Gastrocnemius medialis (tissue), 4 donors: ENCODE measurements around the gene GDE1. TPM values are rescaled to one million over a fixed set of nuclear protein-coding genes. Genes with fewer than 3 reads are reported as not detected.

Source experiments
- ATAC-seq, 2 donors: fragments of 150-250 bp; one replicate each; pipeline ENCODE4 v1.9.1; 2016
- DNase-seq, 2 donors: peaks; one replicate each; pipeline ENCODE4 v3.0.0-alpha.2; 2019
- H3K27ac ChIP-seq, 4 donors: fragments of 200-600 bp; sonication (generic); 1 replicate in 1 of 4; 2 replicates in 3 of 4; pipeline ENCODE4 v1.5.1; 2016 to 2018; ENCODE audit warnings: mild to moderate bottlenecking in 2 of 4, moderate library complexity in 1 of 4
- H3K27me3 ChIP-seq, 3 donors: fragments of 200-600 bp; sonication (generic) in 2 of 3; 1 replicate in 1 of 3; 2 replicates in 2 of 3; pipeline versions ENCODE4 v1.5.1 to v1.6.0; 2016 to 2019; ENCODE audit warnings: mild to moderate bottlenecking in 1 of 3, moderate library complexity in 1 of 3
- H3K36me3 ChIP-seq, 2 donors: fragments of 200-600 bp; sonication (generic) in 1 of 2; one replicate each; pipeline ENCODE4 v1.5.1; 2017 to 2018
- H3K4me1 ChIP-seq, 2 donors: fragments of 200-600 bp; sonication (generic) in 1 of 2; one replicate each; pipeline ENCODE4 v1.5.1; 2016 to 2017; ENCODE audit warnings: mild to moderate bottlenecking in 2 of 2
- H3K4me3 ChIP-seq, 4 donors: fragments of 200-600 bp; sonication (generic) in 3 of 4; 1 replicate in 1 of 4; 2 replicates in 3 of 4; pipeline ENCODE4 v1.5.1; 2016 to 2019; ENCODE audit warnings: mild to moderate bottlenecking in 2 of 4
- H3K9me3 ChIP-seq, 3 donors: fragments of 200-600 bp; sonication (generic) in 2 of 3; 1 replicate in 1 of 3; 2 replicates in 2 of 3; pipeline ENCODE4 v1.5.1; 2016 to 2019
- POLR2A ChIP-seq, 2 donors: fragments of 450-650 bp; IDR thresholded peaks; one replicate each; pipeline ENCODE4 v1.6.1; 2017; ENCODE audit warnings: antibody characterized with exemption in 2 of 2, mild to moderate bottlenecking in 2 of 2, moderate library complexity in 2 of 2
- in situ Hi-C, 4 donors: fragments of 200-750 bp; cut with MboI; loops; one replicate each; pipeline versions ENCODE4 v1.15.0 to v1.8.0; 2017; ENCODE audit warnings: low sequenced_read_pairs in 4 of 4
- intact Hi-C: fragments of 100-400 bp; cut with DNase I; formaldehyde crosslinking; loops from one replicate; pipeline ENCODE4 v1.15.1; 2023; ENCODE audit warnings: low total_unique reads
- total RNA-seq, 4 donors: library from RNA; depleted of rRNA; stranded (reverse); fragments of >200 nt; gene quantifications; one replicate each; pipeline versions ENCODE4 v1.1.0 to v1.2.3, GENCODE V29; 2016
- TF ChIP-seq, protein P1 (sequence below), 5 experiments: fragments of 450-650 bp in 3 of 5; fragments of 200-600 bp in 2 of 5; sonication (generic) in 2 of 5; IDR thresholded peaks in 4 of 5; conservative IDR thresholded peaks in 1 of 5; 1 replicate in 4 of 5; 2 replicates in 1 of 5; pipeline ENCODE4 v1.5.1; 2016 to 2019; ENCODE audit warnings: antibody characterized with exemption in 5 of 5, mild to moderate bottlenecking in 3 of 5, moderate library complexity in 3 of 5

Gene GDE1
- total RNA-seq, 4 donors from 2014 or later, result 48.8 to 64.1 (median 53.7) TPM

DNA sequence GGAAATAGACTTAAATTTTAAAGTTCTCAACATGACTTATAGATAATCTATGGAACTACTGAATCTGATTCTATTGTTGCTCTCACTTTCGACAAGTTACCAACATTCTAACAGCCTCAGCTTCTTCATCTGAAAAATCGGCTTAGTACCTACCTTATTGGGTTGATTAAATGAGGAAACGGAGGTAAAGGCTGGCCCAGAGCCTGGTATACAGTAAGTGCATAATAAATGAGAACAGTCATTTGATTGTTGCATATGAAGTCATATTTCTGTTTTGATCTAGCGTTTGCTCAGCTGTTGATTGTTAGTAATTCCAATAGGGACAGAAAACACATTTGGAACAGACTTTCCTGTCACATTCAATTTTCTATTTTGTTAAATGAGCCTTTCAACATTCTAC is 38.2 kb upstream of the GDE1 start:
- no peaks in the 10 kb centered on the region for H3K27me3 ChIP-seq
- no peaks in the 10 kb centered on the region for H3K9me3 ChIP-seq
- in situ Hi-C loops (no loop called here), intact Hi-C loops (no loop called here)
- H3K4me1 ChIP-seq, result peaks cover 8% of the 10 kb centered on the region in 2 donors
- peaks cover 0 to 5% of the 10 kb centered on the region in 2 donors for H3K36me3 ChIP-seq
- H3K4me3 ChIP-seq, result no peak overlapping the region
- TF ChIP-seq, protein P1, sequence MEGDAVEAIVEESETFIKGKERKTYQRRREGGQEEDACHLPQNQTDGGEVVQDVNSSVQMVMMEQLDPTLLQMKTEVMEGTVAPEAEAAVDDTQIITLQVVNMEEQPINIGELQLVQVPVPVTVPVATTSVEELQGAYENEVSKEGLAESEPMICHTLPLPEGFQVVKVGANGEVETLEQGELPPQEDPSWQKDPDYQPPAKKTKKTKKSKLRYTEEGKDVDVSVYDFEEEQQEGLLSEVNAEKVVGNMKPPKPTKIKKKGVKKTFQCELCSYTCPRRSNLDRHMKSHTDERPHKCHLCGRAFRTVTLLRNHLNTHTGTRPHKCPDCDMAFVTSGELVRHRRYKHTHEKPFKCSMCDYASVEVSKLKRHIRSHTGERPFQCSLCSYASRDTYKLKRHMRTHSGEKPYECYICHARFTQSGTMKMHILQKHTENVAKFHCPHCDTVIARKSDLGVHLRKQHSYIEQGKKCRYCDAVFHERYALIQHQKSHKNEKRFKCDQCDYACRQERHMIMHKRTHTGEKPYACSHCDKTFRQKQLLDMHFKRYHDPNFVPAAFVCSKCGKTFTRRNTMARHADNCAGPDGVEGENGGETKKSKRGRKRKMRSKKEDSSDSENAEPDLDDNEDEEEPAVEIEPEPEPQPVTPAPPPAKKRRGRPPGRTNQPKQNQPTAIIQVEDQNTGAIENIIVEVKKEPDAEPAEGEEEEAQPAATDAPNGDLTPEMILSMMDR (IDR thresholded peaks at IDR 0.05 in 4 of 5, conservative IDR thresholded peaks at IDR 0.05 in 1 of 5), result no peak
- no peak for TF ChIP-seq POLR2A (IDR thresholded peaks at IDR 0.05)
- ATAC-seq, result no peak
- no peak for DNase-seq
- no peak overlapping the region for H3K27ac ChIP-seq

DNA sequence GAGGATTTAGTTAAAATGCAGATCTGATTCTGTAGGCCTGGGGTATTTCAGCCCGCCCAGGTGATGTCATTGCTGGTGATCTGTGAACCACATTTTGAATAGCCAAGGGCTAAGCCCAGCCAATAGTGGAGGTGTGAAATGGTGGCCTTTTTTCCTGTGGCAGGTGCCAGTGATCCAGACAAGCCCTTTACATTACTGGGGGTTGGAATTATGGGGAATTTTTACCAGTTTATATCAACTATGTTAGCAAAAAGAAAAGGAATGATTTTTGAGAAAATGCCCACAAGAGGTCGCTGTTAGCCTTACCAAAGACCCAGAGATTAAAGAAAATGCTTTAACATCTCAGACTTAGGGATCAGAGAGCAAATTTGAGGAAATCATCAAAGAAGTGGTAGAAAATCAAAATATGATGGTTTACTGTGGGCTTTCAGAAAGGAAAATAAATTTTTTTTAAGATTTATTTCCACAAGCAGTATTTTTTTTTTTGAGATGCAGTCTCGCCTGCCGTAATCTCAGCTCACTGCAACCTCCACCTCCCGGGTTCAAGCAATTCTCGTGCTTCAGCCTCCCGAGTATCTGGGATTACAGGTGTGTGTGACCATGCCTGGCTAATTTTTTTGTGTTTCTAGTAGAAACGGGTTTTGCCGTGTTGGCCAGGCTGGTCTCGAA is 37.5 kb upstream of the GDE1 start:
- intact Hi-C loops (loop anchor here (1.0 to 10.0 kb wide), 3 partner anchors 327 to 1345 kb away; partner anchors contain the start of genes DCUN1D3 and LYRM1), in situ Hi-C loops (no loop called here)
- no peak overlapping the region for H3K4me3 ChIP-seq
- no peaks in the 10 kb centered on the region for H3K36me3 ChIP-seq
- H3K27me3 ChIP-seq, result no peaks in the 10 kb centered on the region
- ATAC-seq (no peak), DNase-seq (no peak)
- H3K9me3 ChIP-seq, result no peaks in the 10 kb centered on the region
- TF ChIP-seq, protein P1 (IDR thresholded peaks at IDR 0.05 in 4 of 5, conservative IDR thresholded peaks at IDR 0.05 in 1 of 5), result peak; percentile 49 to 76 (median 49)
- no peak for TF ChIP-seq POLR2A (IDR thresholded peaks at IDR 0.05)
- H3K27ac ChIP-seq, result no peak overlapping the region
- peaks cover 8 to 13% of the 10 kb centered on the region in 2 donors for H3K4me1 ChIP-seq

DNA sequence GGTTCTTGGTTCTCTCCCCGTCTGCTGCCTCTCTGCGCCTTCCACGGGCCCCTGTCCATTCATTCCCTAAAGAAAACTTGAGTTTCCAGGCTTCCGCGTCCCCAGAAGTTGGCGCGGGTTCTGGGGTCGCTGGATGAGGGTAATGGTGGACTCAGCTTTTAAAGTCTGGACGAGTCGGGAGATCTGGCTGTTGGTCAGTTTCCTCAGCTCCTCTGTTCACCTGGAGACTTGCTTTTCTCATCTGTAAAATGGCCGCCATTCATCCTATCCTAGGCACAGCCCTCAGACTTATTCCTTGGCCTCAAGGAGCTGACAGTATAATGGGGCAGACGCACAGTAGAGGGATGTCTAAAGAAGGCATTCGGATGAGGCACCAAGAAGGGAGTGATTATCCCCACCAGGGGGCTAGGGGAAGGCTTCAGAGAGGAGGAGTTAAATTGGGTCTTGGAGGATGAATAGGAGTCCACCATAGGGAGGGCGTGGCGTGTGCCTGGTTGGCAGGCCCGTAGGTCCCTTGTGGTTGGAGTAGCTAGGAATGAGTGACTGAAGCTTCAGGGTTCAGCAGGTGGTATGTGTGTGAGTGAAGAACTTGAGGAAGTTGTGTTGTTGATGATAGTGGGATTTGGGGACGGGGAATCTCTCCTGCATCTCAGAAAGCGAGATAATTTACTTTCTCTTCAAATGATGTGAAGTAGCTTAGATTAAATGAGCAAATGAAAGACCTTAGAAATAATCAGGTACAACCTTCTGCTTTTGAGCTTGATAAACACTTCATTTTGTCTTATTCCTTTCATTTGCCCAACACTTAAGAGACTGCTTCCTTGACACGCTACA is 34.3 kb upstream of the GDE1 start:
- intact Hi-C loops, result loop anchor here (1.0 to 10.0 kb wide), 5 partner anchors 34 to 1349 kb away; partner anchors contain the start of genes COQ7, DCUN1D3, GDE1 and IQCK
- DNase-seq (no peak), ATAC-seq (peak in 1 of 2 donors; percentile 3)
- H3K4me3 ChIP-seq, result peak overlapping the region; percentile 59 to 95 (median 64)
- H3K9me3 ChIP-seq, result no peaks in the 10 kb centered on the region
- in situ Hi-C loops, result no loop called here
- H3K4me1 ChIP-seq, result peaks cover 8 to 17% of the 10 kb centered on the region in 2 donors
- no peak for TF ChIP-seq POLR2A (IDR thresholded peaks at IDR 0.05)
- TF ChIP-seq, protein P1 (IDR thresholded peaks at IDR 0.05 in 4 of 5, conservative IDR thresholded peaks at IDR 0.05 in 1 of 5), result no peak
- H3K36me3 ChIP-seq, result no peaks in the 10 kb centered on the region
- H3K27me3 ChIP-seq, result no peaks in the 10 kb centered on the region
- H3K27ac ChIP-seq, result peak overlapping the region; percentile 91 to 95 (median 92)

DNA sequence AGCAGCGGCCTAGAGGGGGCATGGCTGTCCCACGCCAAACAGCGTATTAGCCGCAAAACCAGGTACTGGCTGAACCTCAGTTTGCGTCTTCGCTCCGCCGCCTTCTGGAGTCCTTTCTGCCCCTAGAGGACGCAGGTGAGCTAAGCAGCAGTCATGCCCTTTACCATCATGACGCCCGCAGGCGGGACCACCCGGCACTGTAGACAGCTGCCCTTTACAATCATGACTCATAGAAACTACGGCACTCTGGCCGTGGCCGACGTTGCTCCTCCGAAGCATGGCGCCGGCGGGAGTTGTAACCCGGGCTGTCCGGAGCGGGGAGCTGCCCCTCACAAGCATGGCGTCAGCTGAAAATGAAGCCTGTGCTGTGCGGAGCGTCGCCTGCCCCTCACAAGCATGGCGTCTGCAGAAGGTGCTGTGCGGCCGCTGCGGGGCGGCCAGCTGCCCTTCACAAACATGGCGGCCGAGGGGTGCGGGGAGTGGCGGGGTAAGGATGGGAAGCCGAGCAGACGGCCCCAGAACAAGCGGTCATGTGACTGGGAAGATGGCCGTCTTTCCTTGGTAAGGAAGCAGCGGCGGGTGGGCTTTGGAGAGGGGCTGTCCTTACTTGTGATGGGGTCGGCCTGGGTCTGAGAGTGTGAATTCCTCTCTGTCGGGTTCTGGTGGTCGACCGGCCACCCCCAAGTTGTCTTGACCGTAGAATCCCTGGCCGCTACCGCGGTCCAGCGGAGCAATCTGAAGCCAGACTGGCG is 33.5 kb upstream of the GDE1 start, which contains the start of gene VPS35L:
VPS35L (plus strand) TSS at position 518 of the 752 bp plus-strand sequence; CDS start at position 545, 27 bp downstream.
- in situ Hi-C loops, result no loop called here
- ATAC-seq, result peak; percentile 95 to 98
- Histone ChIP-seq H3K4me1 (peaks cover 8 to 17% of the 10 kb centered on the region in 2 donors), H3K36me3 (no peaks in the 10 kb centered on the region), H3K27ac (peak within 1 kb of the TSS; percentile 91 to 95 (median 92)), H3K27me3 (no peaks in the 10 kb centered on the region), H3K9me3 (no peaks in the 10 kb centered on the region), H3K4me3 (peak within 1 kb of the TSS; percentile 59 to 95 (median 64))
- intact Hi-C loops, result loop anchor here (1.0 to 10.0 kb wide), 5 partner anchors 33 to 1349 kb away; partner anchors contain the start of genes COQ7, DCUN1D3, GDE1 and IQCK
- TF ChIP-seq POLR2A (IDR thresholded peaks at IDR 0.05), result peak; percentile 48 to 49
- TF ChIP-seq, protein P1 (IDR thresholded peaks at IDR 0.05 in 4 of 5, conservative IDR thresholded peaks at IDR 0.05 in 1 of 5), result peak; percentile 81 to 86 (median 82)
- peak; percentile 93 to 98 for DNase-seq
